Activated CD8-positive, alpha-beta memory T cell treated with anti-CD3 and anti-CD28 coated beads for 24 hours (primary cell): Measurements from ENCODE around the gene VAV3.
A peak's percentile ranks its signal among the peaks of the same experiment; 100 is the strongest.

Source experiments
- DNase-seq: peaks from one replicate; pipeline ENCODE4 v3.0.0-alpha.2; 2020

VAV3 gene

DNA sequence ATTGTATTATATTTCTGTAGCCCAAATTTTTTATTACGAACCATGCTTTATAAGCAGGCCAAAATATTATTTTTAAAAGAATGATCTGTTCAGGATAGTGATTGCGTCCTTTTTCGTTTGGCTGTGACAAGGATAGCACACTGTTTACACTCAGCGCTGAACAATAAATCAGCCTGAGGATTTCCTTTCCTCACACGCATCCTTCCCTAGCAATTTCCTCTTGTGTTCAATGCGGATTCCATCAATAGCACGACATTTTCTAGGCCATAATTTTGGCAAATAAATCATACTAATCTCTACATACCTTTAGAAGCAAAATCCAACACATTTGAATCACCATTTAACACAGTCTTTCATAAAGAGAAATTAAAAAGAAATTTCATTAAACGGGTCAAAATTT is 1.6 kb upstream of the VAV3 start:
- no peak for DNase-seq

GRCh38 chr1:107964336-107965109 is 457 bp downstream of the VAV3 start:
- DNase-seq, result peak; percentile 79

DNA sequence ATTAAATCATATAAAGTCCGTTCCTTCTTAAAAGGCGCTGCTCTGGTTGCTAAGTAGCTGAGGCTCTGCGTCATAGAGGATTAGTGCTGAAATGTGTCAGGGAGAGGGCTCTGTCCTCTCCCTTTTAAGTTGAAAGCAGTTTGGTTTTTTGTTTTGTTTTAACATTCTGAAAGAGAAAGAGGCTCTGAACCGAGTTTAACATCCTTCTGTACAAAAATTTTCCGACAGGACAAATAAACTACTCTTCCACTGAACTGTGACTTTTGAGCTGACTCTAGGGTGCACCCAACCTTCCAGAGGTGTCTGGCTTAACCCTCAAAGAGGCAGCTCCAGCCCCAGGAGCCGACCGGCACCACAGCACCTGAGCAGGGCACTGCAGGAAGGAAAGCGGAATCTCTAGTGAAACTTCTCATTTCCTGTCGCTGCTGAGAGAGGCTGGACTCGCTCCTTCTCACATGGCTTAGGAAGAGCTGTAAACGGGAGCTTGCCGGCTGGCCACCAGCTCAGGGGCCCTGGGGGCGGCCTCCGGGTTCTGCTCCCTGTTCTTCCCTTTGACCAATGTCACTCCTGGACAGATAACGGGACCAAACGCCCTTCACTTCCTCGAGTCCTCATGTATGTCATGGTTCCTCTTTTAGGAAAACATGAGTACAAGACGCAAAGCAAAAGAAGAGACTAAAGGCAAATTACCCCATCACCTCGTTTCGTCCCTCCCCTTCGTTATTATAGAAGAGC is 1.2 kb downstream of the VAV3 start:
- DNase-seq, result peak; percentile 83

DNA sequence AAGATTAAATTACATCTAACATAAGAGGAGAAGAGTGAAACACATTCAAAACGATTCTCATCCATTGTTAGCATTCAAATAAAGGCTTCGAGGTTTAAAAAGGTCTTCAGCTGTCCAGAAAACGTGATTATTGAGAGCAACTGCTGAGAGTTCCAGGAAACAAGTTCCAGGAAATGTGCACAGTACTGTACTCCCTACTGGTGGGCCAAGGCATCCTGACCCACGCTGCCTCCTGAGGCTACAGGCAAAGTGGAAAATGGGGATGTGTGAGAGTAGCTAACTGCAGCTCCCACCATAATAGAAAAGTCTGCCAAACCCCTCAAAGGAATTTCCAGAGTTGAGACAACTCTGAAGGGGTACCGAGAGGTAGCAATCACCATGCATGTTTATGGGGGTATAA is 2.0 kb downstream of the VAV3 start:
- no peak for DNase-seq

GRCh38 chr1:107954719-107955415 is 10.1 kb downstream of the VAV3 start:
- no peak for DNase-seq

GRCh38 chr1:107954126-107954525 is 10.9 kb downstream of the VAV3 start:
- no peak for DNase-seq

- no peak for DNase-seq
These were observed 11.4 kb downstream of the VAV3 start for GRCh38 chr1:107953556-107953955.

DNA sequence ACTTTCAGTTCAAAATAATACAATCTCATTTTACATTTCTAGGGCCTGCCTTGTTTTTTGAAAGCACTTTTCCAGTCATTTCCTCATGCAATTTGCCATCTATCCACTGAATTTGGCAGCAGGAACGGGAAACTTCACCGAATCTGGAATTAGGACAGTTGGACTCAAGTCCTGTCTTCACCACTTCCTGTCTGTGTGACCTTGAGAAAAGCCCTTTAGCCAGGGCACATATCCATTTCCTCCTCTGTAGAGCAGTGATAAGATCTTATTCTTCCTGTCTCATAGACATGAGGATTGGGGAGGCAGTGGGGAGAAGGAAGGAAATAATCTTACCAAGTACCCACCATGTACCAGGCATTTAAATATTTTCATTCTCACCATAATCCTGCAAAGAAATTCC is 12.0 kb downstream of the VAV3 start:
- no peak for DNase-seq

- DNase-seq, result no peak
These were observed 14.5 kb downstream of the VAV3 start for GRCh38 chr1:107950464-107950863.

DNA sequence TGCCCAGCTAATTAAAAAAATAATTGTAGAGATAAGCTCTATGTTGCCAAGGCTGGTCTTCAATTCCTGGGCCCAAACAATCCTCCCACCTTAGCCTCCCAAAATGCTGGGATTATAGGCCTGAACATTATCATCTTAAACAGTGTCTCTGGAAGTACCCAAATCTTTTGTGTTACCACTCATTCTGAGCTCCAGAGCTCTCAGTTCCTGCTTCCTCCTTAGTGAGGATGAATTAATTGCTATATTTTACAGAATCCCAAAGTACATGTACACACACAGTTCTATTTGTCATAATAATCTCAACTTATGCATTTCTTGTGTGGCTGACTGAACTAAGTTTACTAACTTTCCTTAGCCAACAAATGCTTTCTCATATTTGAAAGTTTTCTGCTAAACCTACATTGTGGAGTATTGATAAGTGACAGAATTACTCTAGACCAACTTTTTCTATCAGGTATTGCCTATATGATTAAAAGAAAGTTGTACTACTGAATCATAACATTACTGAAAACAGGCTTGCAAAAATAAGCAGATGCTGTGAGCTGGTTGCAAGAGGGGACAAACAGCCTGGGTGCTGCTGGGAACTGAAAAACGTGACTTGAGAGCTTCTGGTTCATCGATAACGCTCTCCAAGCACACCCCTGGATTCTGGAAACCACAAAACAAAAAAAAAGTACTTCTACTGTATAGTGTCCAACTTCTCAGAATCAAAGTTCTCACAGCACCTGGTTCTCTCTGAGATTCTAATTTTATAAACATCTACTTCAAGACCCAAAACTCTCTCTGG is 15.3 kb downstream of the VAV3 start:
- DNase-seq, result no peak

DNA sequence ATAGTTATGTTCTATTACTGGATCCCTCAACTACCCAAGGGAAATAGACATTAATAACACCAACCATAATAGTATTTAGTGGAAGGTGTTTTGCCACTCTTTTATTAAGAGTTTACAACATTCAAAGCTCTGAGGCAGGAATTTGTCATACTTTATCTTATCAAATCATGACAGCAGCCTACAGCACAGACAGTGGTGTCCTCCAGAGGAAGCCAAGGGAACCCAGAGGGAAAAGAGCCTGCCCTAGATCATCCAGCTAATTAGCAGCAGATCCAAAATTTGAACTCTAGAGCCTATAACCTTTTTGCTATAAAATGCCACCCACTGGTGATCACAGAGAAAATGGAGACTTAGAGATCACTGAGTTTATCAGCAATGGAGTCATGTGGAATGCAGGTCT is 18.2 kb downstream of the VAV3 start:
- DNase-seq, result no peak

DNA sequence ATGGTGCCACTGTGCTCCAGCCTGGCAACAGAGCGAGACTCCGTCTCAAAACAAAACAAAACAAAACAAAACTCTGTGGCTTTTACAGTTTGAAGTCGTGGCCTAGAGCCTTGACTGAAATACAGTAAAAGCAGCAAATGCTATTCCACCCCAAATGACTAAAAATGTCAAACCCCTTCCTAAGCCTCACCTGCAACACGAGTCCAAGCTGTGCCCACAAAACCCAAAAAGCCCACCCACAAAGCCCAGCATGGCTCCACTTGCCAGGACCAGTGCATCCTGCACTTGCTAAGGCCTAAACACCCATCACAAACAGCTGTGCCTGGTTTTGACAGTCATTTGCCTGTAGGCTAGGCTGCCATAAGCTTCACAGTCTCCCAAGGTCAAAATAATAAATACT is 21.3 kb downstream of the VAV3 start:
- no peak for DNase-seq

DNA sequence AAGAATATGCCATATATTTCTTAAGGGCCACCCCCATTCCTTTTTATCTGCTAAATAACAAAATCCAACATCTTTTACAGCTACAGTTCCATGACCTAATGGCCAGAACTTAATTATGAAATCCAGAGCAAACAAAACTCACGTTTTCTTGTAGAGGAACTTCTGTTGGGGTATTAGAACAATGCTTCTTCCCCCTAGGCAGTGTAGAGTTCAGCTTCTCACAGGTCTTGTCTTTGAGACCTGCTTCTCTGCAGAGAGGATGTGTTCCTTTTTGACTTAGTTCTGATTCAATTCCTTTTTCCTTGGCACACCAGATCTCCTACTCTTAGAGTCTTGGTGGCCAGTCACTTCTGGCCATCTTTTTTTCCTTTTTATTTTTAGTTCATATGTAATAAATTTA is 22.2 kb downstream of the VAV3 start:
- no peak for DNase-seq

GRCh38 chr1:107941531-107941930 is 23.4 kb downstream of the VAV3 start:
- DNase-seq, result no peak

- DNase-seq, result no peak
These were observed 23.9 kb downstream of the VAV3 start for GRCh38 chr1:107941123-107941522.

- DNase-seq, result no peak
These were observed 24.3 kb downstream of the VAV3 start for GRCh38 chr1:107940701-107941100.

- no peak for DNase-seq
These were observed 24.9 kb downstream of the VAV3 start for GRCh38 chr1:107940017-107940577.

DNA sequence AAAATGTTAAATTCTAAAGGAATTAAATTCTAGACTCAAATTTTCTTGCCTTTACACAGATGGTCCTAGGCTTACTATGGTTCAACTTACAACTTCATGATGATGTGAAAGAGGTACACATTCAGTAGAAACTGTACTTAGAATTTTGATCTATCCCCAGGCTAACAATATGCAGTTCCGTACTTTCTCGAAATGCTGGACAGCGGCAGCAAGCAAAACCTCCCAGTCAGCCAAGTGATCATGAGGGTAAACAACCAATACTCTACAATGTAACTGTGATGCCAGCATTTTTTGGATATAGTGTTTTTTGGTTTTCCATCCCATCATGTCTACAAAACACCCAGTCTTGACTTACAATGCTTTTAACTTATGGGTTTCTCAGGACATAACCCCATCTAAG is 25.7 kb downstream of the VAV3 start:
- DNase-seq, result no peak

- peak; percentile 68 for DNase-seq
These were observed 28.2 kb downstream of the VAV3 start for GRCh38 chr1:107936498-107937481.

GRCh38 chr1:107935396-107936064 is 29.4 kb downstream of the VAV3 start:
- peak; percentile 69 for DNase-seq

DNA sequence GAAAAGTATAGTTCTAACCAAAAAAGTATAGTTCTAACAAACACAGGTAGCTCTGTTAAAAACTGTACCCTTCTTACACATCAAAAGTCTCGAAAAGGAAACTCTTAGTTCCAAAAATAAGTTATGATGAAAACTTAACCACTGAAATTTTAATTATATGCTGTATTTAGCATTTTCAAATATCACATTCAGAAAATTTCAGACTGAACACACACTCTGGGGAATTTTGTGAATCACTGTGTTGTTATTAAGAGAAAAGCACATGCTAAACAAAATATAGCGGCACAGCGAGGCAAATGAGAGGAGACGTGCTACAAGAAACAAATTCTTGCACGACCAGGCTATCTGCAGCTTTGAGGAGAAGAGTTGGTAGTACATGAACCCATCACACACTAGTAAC is 30.4 kb downstream of the VAV3 start:
- no peak for DNase-seq
